ENCODE measurements around the gene ANKRD31. TPM values are rescaled to one million over a fixed set of nuclear protein-coding genes. Genes with fewer than 3 reads are reported as not detected.
A peak's percentile ranks its signal among the peaks of the same experiment; 100 is the strongest.

The ANKRD31 gene
- total RNA-seq, 1 experiment from 2014 or later = 0.11 TPM

- no peak overlapping the region for H4K8ac ChIP-seq (replicated peaks; ENCODE audit: insufficient read length, low read depth, low read length)
- Mint-ChIP-seq H3K9me3 (peaks cover 19 to 21% of the 10 kb centered on the region in 2 experiments), H3K4me1 (peaks cover 17 to 33% of the 10 kb centered on the region in 2 experiments), H3K27me3 (ENCODE audit: low read depth) (no peaks in the 10 kb centered on the region; the same call in 1 of the 2 replicates), H3K36me3 (ENCODE audit: insufficient read depth in 1 of 3, low read depth in 3 of 3) (peaks cover 8 to 20% (median 14%) of the 10 kb centered on the region in 3 experiments), H3K4me3 (peak overlapping the region in 1 of 2 experiments; percentile 34; a peak in 1 of 5 replicates), H3K27ac (peak overlapping the region in 1 of 3 experiments; percentile 92; a peak in 3 of 7 replicates)
- H3K27ac ChIP-seq (ENCODE audit: insufficient read length, low read depth, low read length) = no peak overlapping the region
- H4K5ac ChIP-seq (ENCODE audit: insufficient read length, low read depth, low read length) = no peak overlapping the region
- H3K14ac ChIP-seq (ENCODE audit: insufficient read depth, low read length) = no peak overlapping the region
- no peak overlapping the region for H2BK20ac ChIP-seq (ENCODE audit: low read depth, low read length, poor library complexity, severe bottlenecking)
- H3K27me3 ChIP-seq (ENCODE audit: insufficient read depth, low read length) = no peaks in the 10 kb centered on the region
- no CpG with 5 or more reads among the region's 3 CpGs for WGBS (ENCODE audit: extremely low coverage, insufficient read length, low lambda C conversion rate)
- DNase-seq = no peak
- H2AFZ ChIP-seq (ENCODE audit: low read length) = peak overlapping the region; percentile 27
- H3K4me2 ChIP-seq (ENCODE audit: insufficient read depth, insufficient read length, low read length) = peak overlapping the region; percentile 41
- H3T11ph ChIP-seq (ENCODE audit: low read length) = no peak overlapping the region
- no peak for TF ChIP-seq CTCF (conservative IDR thresholded peaks at IDR 0.05)
- H2BK15ac ChIP-seq (ENCODE audit: low read depth, low read length) = no peak overlapping the region
- H3K56ac ChIP-seq (ENCODE audit: insufficient read length, low read depth, low read length) = no peak overlapping the region
- H4K20me1 ChIP-seq (ENCODE audit: control insufficient read depth, insufficient read depth, insufficient read length) = no peaks in the 10 kb centered on the region
- no peak overlapping the region for H3K9ac ChIP-seq (ENCODE audit: extremely low read depth, insufficient read length, low read length)
- H3K79me1 ChIP-seq (ENCODE audit: insufficient read depth, low read depth, low read length, poor library complexity, severe bottlenecking) = no peaks in the 10 kb centered on the region
- no peak overlapping the region for H4K91ac ChIP-seq (ENCODE audit: insufficient read length, low read depth, low read length)
- no peak overlapping the region for H3K23ac ChIP-seq (ENCODE audit: insufficient read length, low read depth, low read length)
- H2BK5ac ChIP-seq (ENCODE audit: insufficient read length, low read length) = no peak overlapping the region
- no peaks in the 10 kb centered on the region for H3K23me2 ChIP-seq (ENCODE audit: insufficient read length, low read depth, low read length, poor library complexity, severe bottlenecking)
- H2BK120ac ChIP-seq (ENCODE audit: low read depth, low read length, poor library complexity, severe bottlenecking) = no peak overlapping the region
- H3K18ac ChIP-seq (ENCODE audit: insufficient read length, low read depth, low read length) = no peak overlapping the region
- H2AK5ac ChIP-seq (ENCODE audit: insufficient read length, low read length) = no peak overlapping the region
- H3K9me3 ChIP-seq (ENCODE audit: control insufficient read depth, low read depth, low read length) = peaks cover 7% of the 10 kb centered on the region
- no peaks in the 10 kb centered on the region for H3K79me2 ChIP-seq (ENCODE audit: insufficient read depth, low read length)
- H3K4me1 ChIP-seq (ENCODE audit: insufficient read depth, low read length) = peaks cover 6% of the 10 kb centered on the region
- no peak overlapping the region for H3K4ac ChIP-seq (ENCODE audit: low read depth, low read length)
- H2BK12ac ChIP-seq (ENCODE audit: insufficient read length, low read depth, low read length) = no peak overlapping the region
These were observed 39.1 kb upstream of the ANKRD31 start for GRCh38 chr5:75275756-75276155.
